Effector CD8-positive, alpha-beta T cell (primary cell): ENCODE results near the gene EIF4EBP2.

Experiments used
- DNase-seq: peaks from one replicate; lab custom pipeline; 2025; lab: John Stamatoyannopoulos, UW

Gene EIF4EBP2

DNA sequence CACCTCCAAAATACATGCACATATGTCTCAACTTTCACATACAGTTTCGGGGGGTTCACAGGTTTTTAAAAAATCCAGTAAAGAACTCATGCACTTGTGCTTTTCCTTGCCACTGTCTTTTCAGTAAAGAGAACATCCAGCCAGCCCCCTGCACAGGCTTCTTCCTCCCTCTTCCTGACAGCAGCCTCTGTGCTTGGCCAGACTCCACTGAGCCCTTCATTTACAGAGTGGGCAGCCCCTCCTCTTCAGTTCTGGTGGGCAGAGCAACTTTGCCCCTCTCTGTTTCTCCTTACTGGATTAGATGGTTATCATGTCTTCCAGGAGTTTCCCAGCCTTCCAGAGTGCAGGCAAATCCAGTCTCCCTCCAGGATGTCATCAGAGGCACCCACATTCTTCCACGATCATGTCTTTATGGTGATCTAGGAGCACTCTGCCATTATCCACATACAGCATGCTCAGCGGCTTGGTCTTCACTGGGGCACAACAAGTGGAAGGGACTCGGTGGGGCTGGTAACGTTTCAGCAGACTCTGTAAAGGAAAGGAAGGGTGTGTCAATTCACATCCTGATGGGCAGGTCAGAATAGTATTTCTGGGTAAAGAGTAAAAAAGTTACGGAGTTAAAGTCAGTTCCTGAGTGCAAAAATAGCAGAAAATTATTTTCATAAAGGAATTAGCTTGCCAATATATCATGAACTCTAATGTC lies 28.8 kb downstream of the EIF4EBP2 start:
- no peak for DNase-seq

- DNase-seq: no peak
These were observed 29.8 kb downstream of the EIF4EBP2 start for GRCh38 chr10:70433581-70434280.

DNA sequence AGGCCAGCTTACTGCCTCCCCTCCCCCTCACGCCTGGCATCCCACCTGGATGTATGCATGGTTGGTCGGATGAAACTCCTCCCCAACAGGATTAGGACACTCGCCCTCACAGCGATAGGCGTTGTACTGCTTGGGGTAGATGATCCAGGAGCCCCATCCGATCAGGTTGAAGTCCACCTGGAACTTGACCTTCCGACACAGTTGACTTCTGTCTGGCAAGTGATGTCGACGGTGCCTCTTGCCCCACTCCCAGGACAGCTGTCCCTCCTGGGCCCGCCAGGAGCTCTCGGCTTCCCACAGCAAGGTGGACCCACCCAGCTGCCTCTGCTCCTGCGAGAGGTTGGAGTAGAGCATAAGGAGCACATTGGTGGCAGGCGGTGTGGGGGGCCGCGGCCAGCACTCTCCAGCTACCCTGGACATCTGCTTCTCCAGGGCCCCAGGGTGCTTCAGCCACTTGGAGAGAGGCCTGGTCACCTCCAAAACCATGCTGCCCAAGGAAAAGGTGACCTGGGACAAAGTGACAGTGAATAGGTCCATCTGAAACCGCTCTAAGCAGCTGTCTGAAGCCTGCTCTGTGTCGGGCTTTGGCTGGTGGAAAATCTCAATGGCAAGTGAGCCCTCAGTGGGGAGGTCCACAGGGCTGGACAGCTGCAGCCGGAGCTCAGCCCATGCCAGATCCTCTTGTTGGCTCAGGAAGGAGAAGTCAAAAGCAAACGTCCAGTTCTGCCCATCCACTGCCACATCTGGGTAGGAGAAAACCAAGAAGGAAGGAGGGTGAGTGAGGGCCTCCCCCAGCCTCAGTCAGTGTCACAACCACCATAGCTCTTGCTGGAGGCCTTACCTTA lies 31.5 kb downstream of the EIF4EBP2 start:
- no peak for DNase-seq

DNA sequence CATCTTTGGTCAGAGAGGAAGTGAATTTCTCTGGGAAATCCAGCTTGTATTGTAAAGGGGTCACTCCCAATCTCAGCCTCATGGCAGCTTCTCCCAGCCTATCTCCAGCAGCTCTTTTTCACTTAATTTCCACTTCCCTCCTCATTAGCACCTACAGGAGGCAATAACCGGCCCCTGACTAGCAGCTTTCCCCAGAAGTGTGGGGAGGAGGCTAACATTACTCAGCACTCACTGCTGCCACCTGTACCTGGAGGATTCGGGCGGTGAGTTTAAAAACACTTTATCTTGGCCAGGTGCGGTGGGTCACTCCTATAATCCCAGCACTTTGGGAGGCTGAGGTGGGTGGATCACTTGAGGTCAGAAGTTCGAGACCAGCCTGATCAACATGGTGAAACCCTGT lies 33.8 kb downstream of the EIF4EBP2 start:
- no peak for DNase-seq

GRCh38 chr10:70440296-70441160 lies 36.6 kb downstream of the EIF4EBP2 start:
- no peak for DNase-seq

GRCh38 chr10:70441161-70441894 lies 37.4 kb downstream of the EIF4EBP2 start, which contains the start of gene NODAL:
TSS of gene NODAL (minus strand) at chr10:70441681. CDS start at chr10:70441667, 14 bp downstream.
- DNase-seq: no peak

DNA sequence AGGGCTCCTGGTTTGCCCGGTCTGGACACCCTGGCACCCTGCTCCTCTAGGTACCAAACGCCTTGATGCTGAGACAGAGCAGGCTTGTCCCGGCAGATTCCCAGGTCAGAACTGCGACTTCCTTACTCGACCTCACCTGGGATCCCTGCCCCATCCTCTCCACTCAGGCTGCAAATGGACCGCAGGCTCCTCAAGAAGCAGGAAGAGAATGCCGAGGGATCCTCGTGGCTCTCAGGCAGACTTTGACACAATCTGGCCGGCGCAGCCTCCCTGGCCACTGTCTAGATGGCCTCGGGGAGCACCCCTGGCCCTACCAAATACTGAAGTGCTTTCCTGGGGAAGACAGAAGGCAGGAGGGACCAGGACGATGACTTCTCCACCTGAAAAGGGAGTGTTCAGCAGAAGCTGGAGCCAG lies 38.0 kb downstream of the EIF4EBP2 start:
- DNase-seq: no peak

DNA sequence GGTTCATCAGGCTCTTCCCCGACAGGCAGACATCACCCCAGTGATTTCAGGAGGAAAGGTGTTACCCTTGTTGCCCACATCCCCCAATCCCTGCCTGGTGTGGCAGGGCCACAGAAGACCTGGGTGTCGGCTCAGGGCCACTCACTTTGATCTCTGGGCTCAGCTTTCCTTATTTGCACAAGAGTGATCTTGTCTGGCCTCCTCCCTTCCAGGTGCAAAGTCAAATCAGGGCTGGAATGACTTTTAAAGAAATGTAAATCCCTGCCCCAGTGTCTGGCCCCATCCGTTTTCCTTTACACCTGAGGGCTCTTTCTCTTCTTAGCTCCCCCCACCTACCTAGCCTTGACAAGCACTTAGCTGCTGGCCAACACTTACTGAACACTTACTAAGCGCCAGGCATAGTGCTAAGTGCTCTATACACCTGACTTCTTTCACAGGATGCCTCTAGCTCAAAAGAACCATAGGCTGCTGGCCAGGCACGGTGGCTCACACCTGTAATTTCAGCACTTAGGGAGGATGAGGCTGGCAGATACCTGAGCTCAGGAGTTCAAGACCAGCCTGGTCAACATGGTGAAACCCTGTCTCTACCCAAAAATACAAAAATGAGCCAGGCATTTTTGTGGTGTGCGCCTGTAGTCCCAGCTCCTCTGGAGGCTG lies 38.5 kb downstream of the EIF4EBP2 start:
- no peak for DNase-seq

DNA sequence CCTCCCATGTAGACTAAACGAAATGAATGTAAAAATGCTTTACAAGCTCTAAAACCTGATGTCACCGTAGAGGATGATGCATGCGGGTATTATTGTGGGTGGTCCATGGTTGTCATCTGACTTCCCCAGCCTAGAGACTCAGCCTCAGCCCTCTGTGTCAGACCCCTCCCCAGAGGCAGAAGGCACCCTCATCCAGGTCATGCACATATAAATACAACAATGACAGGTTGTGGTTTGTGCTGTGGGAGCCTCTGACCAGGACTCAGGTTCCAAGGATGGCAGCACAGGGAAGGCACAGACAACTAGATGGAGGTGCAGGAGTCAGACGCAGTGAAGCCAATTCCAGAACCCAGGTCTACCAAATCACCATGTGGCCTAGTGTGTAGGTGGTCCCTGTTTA lies 40.8 kb downstream of the EIF4EBP2 start:
- no peak for DNase-seq

DNA sequence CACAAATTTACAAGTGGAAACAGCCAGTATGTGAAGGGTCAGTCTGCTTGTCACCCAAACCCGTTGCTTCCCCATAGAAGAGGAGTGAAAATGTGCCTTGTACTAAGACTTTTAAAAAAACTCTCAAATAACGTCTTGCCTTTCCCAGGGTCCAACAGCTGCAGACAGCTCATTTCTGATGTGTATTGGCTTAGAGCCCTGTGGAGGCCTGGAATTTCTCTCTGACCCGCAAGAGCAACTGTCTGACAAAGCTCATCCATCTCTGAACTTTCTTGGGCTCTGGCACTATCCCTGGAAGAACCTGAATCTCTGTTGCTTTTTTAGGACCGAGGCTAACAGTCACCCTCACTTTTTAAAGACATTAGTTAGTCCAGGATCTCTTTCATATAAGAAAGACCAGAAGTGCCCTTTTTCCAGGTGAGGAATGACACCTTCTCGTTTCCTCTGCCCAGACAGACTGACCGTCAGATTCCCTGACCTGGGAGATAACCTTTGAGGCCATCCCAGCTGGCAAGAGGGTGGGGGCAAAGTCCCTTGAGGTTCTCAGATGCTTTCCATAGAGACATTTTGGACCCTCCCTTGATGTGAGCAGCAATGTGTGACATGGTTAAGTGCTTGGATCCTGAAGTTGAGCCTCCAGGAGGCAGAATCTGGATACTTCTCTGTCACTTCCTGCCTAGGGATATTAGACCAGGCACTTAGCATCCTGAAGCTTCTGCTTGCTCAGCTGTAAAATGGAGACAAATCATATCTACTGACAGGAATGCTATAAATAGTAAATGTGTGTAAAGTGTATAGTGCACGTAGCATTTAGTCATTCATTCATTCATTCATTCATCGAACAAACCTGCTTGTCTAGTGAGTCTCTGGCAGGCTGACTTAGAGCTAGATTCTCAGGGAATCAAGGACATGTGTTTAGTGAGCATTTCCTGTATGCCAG lies 42.0 kb downstream of the EIF4EBP2 start:
- DNase-seq: no peak

DNA sequence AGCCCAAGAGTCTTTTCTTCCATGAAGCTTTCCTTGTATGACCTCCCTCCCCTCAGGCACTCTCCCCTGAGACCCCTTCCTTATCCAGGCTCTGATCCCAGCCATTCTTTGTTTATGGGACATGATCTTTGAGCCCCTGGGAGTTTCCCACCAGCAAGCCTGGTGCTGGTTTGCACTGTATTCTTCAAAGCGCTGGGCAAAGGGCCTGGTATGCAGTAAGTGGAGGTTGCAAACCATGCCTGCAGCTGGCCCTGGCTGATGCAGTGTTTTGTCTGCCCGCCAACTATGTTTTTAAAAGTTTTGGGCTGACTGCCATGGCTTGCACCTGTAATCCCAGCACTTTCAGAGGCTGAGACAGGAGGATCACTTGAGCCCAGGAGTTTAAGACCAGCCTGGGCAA lies 44.3 kb downstream of the EIF4EBP2 start:
- no peak for DNase-seq

DNA sequence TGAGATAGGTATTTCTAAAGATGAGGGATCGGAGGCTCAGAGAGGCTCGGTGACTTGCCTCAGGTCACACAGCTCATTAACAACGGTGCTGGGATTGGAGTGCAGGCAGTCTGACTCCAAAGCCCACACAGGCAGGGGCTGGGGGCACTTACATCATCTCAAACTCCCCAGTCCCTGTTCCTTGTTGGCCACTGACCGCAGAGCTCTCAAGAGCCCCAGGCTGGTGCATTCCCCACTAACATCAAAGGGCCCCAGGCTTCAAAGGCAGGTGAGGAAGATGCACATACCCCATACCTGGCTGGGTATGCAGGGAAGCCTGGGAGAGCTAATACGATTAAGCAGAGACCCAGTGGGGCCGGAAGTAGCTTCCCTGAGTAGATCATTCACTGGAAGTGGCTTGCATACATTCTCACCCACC lies 51.3 kb downstream of the EIF4EBP2 start:
- DNase-seq: no peak

- no peak for DNase-seq
These were observed 52.2 kb downstream of the EIF4EBP2 start for GRCh38 chr10:70456164-70456563.

- no peak for DNase-seq
These were observed 53.9 kb downstream of the EIF4EBP2 start for GRCh38 chr10:70457759-70458305.

- no peak for DNase-seq
These were observed 54.5 kb downstream of the EIF4EBP2 start for GRCh38 chr10:70458329-70459060.

- DNase-seq: no peak
These were observed 55.3 kb downstream of the EIF4EBP2 start for GRCh38 chr10:70459061-70459773.

DNA sequence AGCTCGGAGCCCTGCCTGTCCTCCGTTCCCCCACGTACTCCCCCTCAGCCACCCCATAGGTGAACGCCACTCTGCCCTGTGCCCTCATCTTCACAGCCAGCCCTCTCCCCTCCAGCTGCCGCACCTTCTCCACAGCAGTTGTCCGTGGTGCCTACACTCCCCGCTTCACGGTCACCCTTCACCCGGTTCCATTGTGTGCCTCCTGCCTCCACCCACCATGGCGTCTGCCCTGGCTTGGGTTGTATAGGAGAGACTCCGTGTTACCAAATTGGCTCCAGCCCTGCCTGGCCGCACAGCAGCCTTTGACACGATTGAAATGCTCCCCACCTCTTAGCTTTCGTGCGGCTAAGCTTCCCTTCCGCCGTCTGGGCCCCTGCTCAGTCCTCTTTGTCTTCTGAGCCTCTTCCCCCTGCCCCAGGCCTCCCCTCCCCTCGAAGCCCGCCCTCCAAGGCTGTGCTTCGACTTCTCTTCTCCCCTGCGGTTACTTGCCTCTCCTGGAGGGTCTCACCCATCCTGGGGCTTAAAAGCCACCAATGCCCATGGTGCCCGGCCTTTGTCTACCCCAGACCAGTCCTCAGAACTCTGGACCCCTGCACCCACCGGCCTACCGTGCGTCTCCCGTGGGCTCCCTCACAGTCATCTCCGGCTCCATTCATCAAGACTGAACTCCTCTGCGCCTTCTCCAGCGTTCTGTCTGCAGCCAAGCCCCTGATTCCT lies 56.0 kb downstream of the EIF4EBP2 start:
- DNase-seq: no peak
